Thymus (tissue), 11 donors: ENCODE results near the gene ASCL1. TPM values are rescaled to one million over a fixed set of nuclear protein-coding genes. Genes with fewer than 3 reads are reported as not detected.

ENCODE experiments used
- DNase-seq, 9 donors: peaks; one replicate each; pipeline ENCODE4 v3.0.0-alpha.2; 2013; ENCODE audit warnings: low spot score in 9 of 9, low read depth in 6 of 9, missing footprints in 1 of 9
- H3K27ac ChIP-seq, 2 donors: one replicate each; pipeline ENCODE4 v1.5.1; 2013; ENCODE audit warnings: control low read depth in 1 of 2, low read depth in 1 of 2, low read length in 1 of 2, mild to moderate bottlenecking in 1 of 2, moderate library complexity in 1 of 2
- H3K27me3 ChIP-seq, 2 donors: one replicate each; pipeline ENCODE4 v1.5.1; 2013; ENCODE audit warnings: low read length in 1 of 2; ENCODE audit not compliant: control insufficient read depth in 2 of 2, insufficient read depth in 1 of 2
- H3K36me3 ChIP-seq, 2 donors: one replicate each; pipeline ENCODE4 v1.5.1; 2013; ENCODE audit warnings: low read length in 1 of 2, mild to moderate bottlenecking in 1 of 2, moderate library complexity in 1 of 2; ENCODE audit not compliant: control insufficient read depth in 2 of 2, insufficient read depth in 2 of 2
- H3K4me1 ChIP-seq, 2 donors: one replicate each; pipeline ENCODE4 v1.5.1; 2013; ENCODE audit warnings: low read length in 2 of 2; ENCODE audit not compliant: control insufficient read depth in 2 of 2, insufficient read depth in 2 of 2
- H3K4me3 ChIP-seq, 2 donors: one replicate each; pipeline ENCODE4 v1.5.1; 2013; ENCODE audit warnings: low read length in 2 of 2, control low read depth in 1 of 2, mild to moderate bottlenecking in 1 of 2
- H3K9me3 ChIP-seq, 2 donors: one replicate each; pipeline ENCODE4 v1.5.1; 2013; ENCODE audit warnings: low read length in 1 of 2, mild to moderate bottlenecking in 1 of 2; ENCODE audit not compliant: control insufficient read depth in 2 of 2, insufficient read depth in 1 of 2
- WGBS: extraction: QIAGEN DNeasy Blood & Tissue Kit; methylation state at CpG from one replicate; pipeline ENCODE4 v1.1.7; 2013; 5-methylcytosine and 5-hydroxymethylcytosine counted together
- polyA plus RNA-seq: library from polyadenylated mRNA; stranded (reverse); fragments of 200-250 nt; gene quantifications from one replicate; pipeline ENCODE4 v1.2.3, GENCODE V29; 2013
- total RNA-seq: library from RNA; stranded (reverse); fragments of 120-200 nt; gene quantifications from one replicate; pipeline ENCODE4 v1.2.4, GENCODE V29; 2013
- donor health status: healthy.

The ASCL1 gene
- total and polyA plus RNA-seq, 2 donors, result 15.3 to 17.8 TPM

- no peak for DNase-seq
- no peak overlapping the region for H3K4me3 ChIP-seq
- H3K27me3 ChIP-seq, result peaks cover 57 to 72% of the 10 kb centered on the region in 2 donors
- no peaks in the 10 kb centered on the region for H3K4me1 ChIP-seq
- H3K36me3 ChIP-seq, result no peaks in the 10 kb centered on the region
- no peak overlapping the region for H3K27ac ChIP-seq
- H3K9me3 ChIP-seq, result peaks cover 0 to 3% of the 10 kb centered on the region in 2 donors
- 6% methylated on average over 21 of the region's 21 CpGs for WGBS
Observed at GRCh38 chr12:102964872-102965271, 7.4 kb downstream of the ASCL1 start.

DNA sequence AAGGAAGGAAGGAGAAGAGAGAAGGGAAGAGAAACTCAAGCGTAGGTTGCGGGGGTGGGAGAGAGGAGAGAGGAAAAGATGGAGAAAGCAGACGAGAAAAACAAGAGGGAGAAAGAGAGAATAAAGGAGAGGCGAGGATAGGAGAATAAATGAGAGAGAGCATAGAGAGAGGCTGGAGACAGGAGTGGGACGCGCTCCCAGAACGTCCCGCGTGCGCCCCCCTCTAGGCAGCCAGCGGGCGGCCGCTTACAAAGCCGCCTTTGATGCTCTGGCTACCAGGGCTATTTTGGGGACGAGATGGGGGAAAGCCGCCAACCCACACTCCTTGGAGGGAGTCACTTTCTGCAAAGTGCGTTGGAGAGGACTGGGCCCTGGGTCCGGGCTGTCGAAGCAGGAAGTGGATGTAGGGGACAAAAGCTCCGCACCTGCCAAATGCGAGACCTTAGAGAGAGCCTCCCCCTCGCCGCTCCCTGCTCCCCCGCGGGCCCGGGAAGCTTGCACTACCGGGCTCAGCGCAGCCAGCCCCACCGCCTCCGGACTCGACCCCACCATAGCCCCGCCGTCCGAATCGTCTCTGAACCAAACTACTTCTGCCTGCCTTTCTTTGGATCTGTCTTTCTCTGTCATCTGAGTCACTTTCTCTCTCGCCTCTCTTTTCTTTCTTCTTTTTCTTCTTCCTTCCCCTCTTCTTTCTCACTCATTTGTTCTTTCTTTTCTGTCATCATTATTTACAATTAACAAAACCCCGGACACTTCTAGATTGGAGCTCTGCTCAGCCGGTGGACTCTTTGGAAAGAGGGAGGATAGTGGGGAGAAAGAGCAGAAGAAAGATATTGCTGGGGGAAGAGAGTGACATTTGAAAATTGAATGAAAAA, 8.0 kb downstream of the ASCL1 start:
- H3K4me1 ChIP-seq, result no peaks in the 10 kb centered on the region
- H3K4me3 ChIP-seq, result no peak overlapping the region
- no peak for DNase-seq
- peaks cover 56 to 65% of the 10 kb centered on the region in 2 donors for H3K27me3 ChIP-seq
- H3K36me3 ChIP-seq, result no peaks in the 10 kb centered on the region
- 7% methylated on average over 38 of the region's 38 CpGs for WGBS
- no peak overlapping the region for H3K27ac ChIP-seq
- peaks cover 0 to 3% of the 10 kb centered on the region in 2 donors for H3K9me3 ChIP-seq

DNA sequence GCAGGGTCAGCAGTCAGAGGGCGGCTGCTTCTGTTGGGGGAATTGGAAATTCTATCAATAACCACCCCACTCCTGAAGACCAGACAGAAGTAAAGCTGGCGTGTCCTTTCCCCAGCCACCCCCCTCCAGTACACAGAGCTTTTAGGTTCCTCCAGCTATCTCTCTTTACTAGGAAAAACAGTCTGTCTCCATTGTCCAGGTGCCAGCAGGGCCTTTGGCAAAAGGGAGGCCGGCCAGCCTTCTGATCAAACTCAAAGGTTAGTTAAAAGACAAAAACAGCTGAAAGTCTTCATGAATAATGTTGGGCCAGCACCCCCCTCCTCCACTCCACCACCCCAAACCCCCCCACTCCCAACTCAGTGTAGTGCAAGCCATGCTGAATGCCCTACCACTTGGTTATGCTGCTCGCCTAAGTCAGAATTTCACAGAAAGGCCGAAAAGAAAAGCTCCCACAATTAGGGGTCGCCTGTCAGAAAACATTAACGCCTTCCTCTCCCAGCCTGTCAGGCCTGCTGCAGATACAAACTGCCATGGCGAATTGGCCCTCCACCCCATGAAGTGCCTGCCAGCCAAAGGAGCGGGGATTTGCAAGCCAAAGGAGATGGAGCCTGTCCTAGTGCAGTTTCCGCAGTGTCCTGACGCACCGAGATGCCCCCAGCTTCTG, 8.9 kb downstream of the ASCL1 start:
- Histone ChIP-seq H3K9me3 (peaks cover 0 to 3% of the 10 kb centered on the region in 2 donors), H3K4me3 (no peak overlapping the region), H3K27ac (no peak overlapping the region), H3K36me3 (no peaks in the 10 kb centered on the region), H3K4me1 (no peaks in the 10 kb centered on the region), H3K27me3 (peaks cover 48 to 59% of the 10 kb centered on the region in 2 donors)
- 15% methylated on average over 12 of the region's 12 CpGs for WGBS
- DNase-seq, result no peak

DNA sequence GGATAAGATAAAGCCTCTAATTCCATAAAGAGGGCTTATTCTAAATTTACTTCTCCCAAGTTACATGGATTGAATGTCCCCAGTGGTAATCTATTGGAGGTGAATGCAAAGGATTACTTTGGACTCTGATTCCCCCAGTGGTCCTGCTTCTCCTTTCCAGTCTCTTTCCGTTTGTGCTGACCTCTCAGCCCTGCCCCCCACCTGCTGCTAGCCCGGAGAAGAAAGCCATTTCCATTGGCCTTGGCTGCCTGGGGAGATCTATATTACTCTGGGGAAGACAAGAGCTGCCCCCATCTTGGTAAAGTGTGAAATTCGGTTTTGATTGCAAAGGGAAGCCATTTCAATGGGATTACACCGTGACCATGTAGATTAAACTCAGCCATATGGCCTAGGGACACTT, 13.3 kb downstream of the ASCL1 start:
- 11% methylated on average over 4 of the region's 4 CpGs for WGBS
- Histone ChIP-seq H3K4me1 (no peaks in the 10 kb centered on the region), H3K36me3 (no peaks in the 10 kb centered on the region), H3K27me3 (peaks cover 12 to 15% of the 10 kb centered on the region in 2 donors), H3K9me3 (no peaks in the 10 kb centered on the region), H3K4me3 (no peak overlapping the region), H3K27ac (no peak overlapping the region)
- no peak for DNase-seq

DNA sequence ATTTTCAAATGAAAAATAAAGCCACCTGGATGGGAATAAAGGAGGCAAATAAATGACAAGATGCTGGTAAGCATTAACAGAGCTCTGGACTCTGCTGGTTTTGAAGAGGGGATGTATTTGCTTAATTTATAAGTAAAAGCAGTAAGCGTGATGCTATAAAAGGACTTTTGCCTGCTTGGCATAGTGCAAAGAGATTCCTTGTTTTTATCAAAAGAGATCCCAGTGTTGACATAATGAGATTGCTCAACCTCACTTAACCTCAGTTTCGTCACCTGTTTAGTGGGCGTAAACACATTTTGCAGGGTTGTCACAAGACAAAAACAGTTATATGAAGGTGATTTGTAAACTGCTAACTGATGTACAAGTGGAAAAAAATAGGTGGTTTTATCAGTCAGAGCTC, 13.8 kb downstream of the ASCL1 start:
- no peak overlapping the region for H3K27ac ChIP-seq
- H3K36me3 ChIP-seq, result no peaks in the 10 kb centered on the region
- H3K27me3 ChIP-seq, result peaks cover 8 to 10% of the 10 kb centered on the region in 2 donors
- no peaks in the 10 kb centered on the region for H3K9me3 ChIP-seq
- DNase-seq, result no peak
- H3K4me3 ChIP-seq, result no peak overlapping the region
- no peaks in the 10 kb centered on the region for H3K4me1 ChIP-seq
- 90% methylated on average over 3 of the region's 3 CpGs for WGBS

DNA sequence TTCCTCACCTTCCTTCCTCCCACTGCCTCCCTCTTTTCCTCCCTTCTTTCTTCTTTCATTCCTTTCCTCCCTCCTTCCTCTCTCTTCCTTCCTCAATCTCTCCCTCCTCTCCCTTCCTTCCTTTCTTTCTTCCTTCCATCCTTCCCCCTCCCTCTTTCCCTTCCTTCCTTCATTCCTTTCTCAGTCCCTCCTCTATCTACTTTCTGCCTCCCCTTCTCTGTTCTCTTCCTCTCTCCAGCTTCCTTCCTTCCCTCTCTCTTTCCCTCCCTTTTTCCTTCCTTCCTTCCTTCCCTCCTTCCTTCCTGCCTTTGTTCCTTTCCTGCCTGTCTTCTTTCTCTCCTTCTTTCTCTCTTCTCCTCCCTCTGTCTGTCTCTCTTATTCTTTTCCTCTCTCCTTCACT, 16.1 kb downstream of the ASCL1 start:
- Histone ChIP-seq H3K9me3 (no peaks in the 10 kb centered on the region), H3K4me3 (no peak overlapping the region), H3K27ac (no peak overlapping the region), H3K36me3 (no peaks in the 10 kb centered on the region), H3K27me3 (peaks cover 0 to 2% of the 10 kb centered on the region in 2 donors), H3K4me1 (no peaks in the 10 kb centered on the region)
- no peak for DNase-seq

GRCh38 chr12:102976609-102977280, 19.3 kb downstream of the ASCL1 start:
- 63% methylated on average over 5 of the region's 5 CpGs for WGBS
- no peaks in the 10 kb centered on the region for H3K4me1 ChIP-seq
- H3K36me3 ChIP-seq, result no peaks in the 10 kb centered on the region
- H3K9me3 ChIP-seq, result no peaks in the 10 kb centered on the region
- no peaks in the 10 kb centered on the region for H3K27me3 ChIP-seq
- no peak overlapping the region for H3K27ac ChIP-seq
- no peak overlapping the region for H3K4me3 ChIP-seq
- no peak for DNase-seq

DNA sequence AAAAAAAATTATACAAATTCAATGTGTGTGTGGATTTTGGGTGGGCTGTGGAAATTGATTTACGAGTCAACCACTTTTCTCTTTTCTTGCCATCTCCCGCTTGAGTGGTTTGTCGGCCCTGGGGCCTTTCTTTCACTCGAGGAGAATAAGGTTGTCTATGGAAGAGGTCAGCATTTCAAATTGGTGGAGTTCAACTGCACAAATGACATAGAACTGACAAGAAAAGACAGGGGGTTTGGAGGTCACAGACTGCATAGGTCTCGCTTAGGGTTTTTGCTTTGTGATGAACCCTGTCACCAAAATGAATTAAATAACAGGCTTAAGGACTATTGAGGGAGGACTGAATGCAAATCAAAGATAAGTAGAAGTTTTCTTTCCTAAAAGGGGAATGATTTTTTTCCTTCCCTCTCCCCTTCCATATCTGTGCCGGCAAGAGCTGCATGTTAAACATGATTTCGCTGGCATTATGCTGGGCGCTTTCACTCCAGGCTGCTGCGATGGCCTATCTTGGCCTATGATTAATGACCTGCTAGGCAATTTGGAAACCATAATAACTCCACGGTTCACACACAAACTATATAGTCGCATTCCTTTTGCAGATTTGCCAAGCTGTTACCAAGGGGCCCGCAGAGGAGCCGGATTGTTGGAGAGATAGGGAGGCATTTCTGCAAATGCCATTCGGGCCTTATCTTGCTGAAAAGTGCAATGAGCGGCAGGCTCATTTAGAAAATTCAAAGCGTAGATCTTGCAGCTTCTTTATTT, 20.7 kb downstream of the ASCL1 start:
- Histone ChIP-seq H3K4me3 (no peak overlapping the region), H3K36me3 (no peaks in the 10 kb centered on the region)

More for the DNA sequence above, 20.7 kb downstream of the ASCL1 start:
- DNase-seq, result no peak
- Histone ChIP-seq H3K4me1 (no peaks in the 10 kb centered on the region), H3K27me3 (no peaks in the 10 kb centered on the region), H3K9me3 (no peaks in the 10 kb centered on the region), H3K27ac (no peak overlapping the region)
- WGBS, result 90% methylated on average over 16 of the region's 16 CpGs
